ENCODE data around the gene RNASET2. TPM values are rescaled to one million over a fixed set of nuclear protein-coding genes. Genes with fewer than 3 reads are reported as not detected.
"Not testable (repeated sequence)": the region's sequence is repeated elsewhere in the genome, so short reads cannot be mapped to it uniquely, and the experiment has no call there.

The RNASET2 gene
- total and polyA plus RNA-seq, 8 donors = 38.1 to 68.5 (median 47.0) TPM

- H3K27ac ChIP-seq = peak overlapping the region; percentile 19 to 82
Observed at GRCh38 chr6:166949528-166950442, 6.6 kb downstream of the RNASET2 start.

GRCh38 chr6:166948724-166949123 lies 7.6 kb downstream of the RNASET2 start:
- intact Hi-C loops (cut with DNase I) = not testable (repeated sequence)
- H3K4me1 ChIP-seq = peaks cover 0 to 49% of the 10 kb centered on the region in 2 donors

More at GRCh38 chr6:166949528-166950442, 6.6 kb downstream of the RNASET2 start:
- peaks cover 0 to 28% of the 10 kb centered on the region in 2 donors for H3K36me3 ChIP-seq
- H3K27me3 ChIP-seq = no peaks in the 10 kb centered on the region
- DNase-seq (no peak), ATAC-seq (peak; percentile 4)
- peaks cover 0 to 59% of the 10 kb centered on the region in 2 donors for H3K4me1 ChIP-seq
- no peak for TF ChIP-seq CTCF (IDR thresholded peaks at IDR 0.05)
- no peaks in the 10 kb centered on the region for H3K9me3 ChIP-seq
- intact Hi-C loops (cut with DNase I) = no loop called here
- no peak overlapping the region for H3K4me3 ChIP-seq

GRCh38 chr6:166947251-166947650 lies 9.1 kb downstream of the RNASET2 start:
- no peak for TF ChIP-seq CTCF (IDR thresholded peaks at IDR 0.05)
- Histone ChIP-seq H3K4me1 (peaks cover 0 to 50% of the 10 kb centered on the region in 2 donors), H3K27ac (no peak overlapping the region), H3K36me3 (peaks cover 0 to 28% of the 10 kb centered on the region in 2 donors), H3K9me3 (no peaks in the 10 kb centered on the region), H3K27me3 (no peaks in the 10 kb centered on the region), H3K4me3 (no peak overlapping the region)
- ATAC-seq (no peak), DNase-seq (no peak)
- intact Hi-C loops (cut with DNase I) = no loop called here

More at GRCh38 chr6:166948724-166949123, 7.6 kb downstream of the RNASET2 start:
- H3K9me3 ChIP-seq, H3K27me3 ChIP-seq, ATAC-seq, DNase-seq, H3K4me3 ChIP-seq: not testable (repeated sequence)
- peak overlapping the region in 1 of 2 donors; percentile 82 for H3K27ac ChIP-seq
- H3K36me3 ChIP-seq = peaks cover 0 to 28% of the 10 kb centered on the region in 2 donors

GRCh38 chr6:166946125-166946524 lies 10.2 kb downstream of the RNASET2 start:
- no peak for ATAC-seq
- intact Hi-C loops (cut with DNase I) = no loop called here

GRCh38 chr6:166944666-166945256 lies 11.6 kb downstream of the RNASET2 start:
- no peak for TF ChIP-seq CTCF (IDR thresholded peaks at IDR 0.05)
- Histone ChIP-seq H3K9me3 (no peaks in the 10 kb centered on the region), H3K4me1 (peaks cover 0 to 30% of the 10 kb centered on the region in 2 donors), H3K36me3 (peaks cover 0 to 37% of the 10 kb centered on the region in 2 donors), H3K27me3 (no peaks in the 10 kb centered on the region), H3K27ac (no peak overlapping the region), H3K4me3 (no peak overlapping the region)
- ATAC-seq = no peak
- intact Hi-C loops (cut with DNase I) = no loop called here
- DNase-seq = no peak

More at GRCh38 chr6:166946125-166946524, 10.2 kb downstream of the RNASET2 start:
- no peaks in the 10 kb centered on the region for H3K9me3 ChIP-seq
- H3K4me3 ChIP-seq = no peak overlapping the region
- H3K27me3 ChIP-seq = no peaks in the 10 kb centered on the region
- no peak overlapping the region for H3K27ac ChIP-seq
- no peak for DNase-seq
- H3K36me3 ChIP-seq = peaks cover 0 to 28% of the 10 kb centered on the region in 2 donors
- H3K4me1 ChIP-seq = peaks cover 0 to 43% of the 10 kb centered on the region in 2 donors
- TF ChIP-seq CTCF (IDR thresholded peaks at IDR 0.05) = no peak
